DND-41 (cell line): ENCODE data around the gene CCDC71L.

Experiments used
- ATAC-seq: fragments of 200-7000 bp; cut with Tn5 transposase; 3 replicates; pipeline ENCODE4 v1.9.1; 2021; ENCODE audit warnings: low read depth; ENCODE audit not compliant: insufficient read depth
- DNase-seq: peaks from one replicate; pipeline ENCODE4 v3.0.0-alpha.2; 2020
- H2AFZ ChIP-seq: 2 replicates; pipeline ENCODE4 v1.6.0; 2012; ENCODE audit warnings: low read depth, low read length
- H3K27ac ChIP-seq: 2 replicates; pipeline ENCODE4 v1.5.1; 2012; ENCODE audit warnings: low read length, inconsistent platforms
- H3K27me3 ChIP-seq: fragments of 200-600 bp; sonication (generic); 2 replicates; pipeline ENCODE4 v1.6.0; 2012; ENCODE audit warnings: low read length, mild to moderate bottlenecking, inconsistent platforms; ENCODE audit not compliant: insufficient read depth, poor library complexity
- H3K36me3 ChIP-seq: 2 replicates; pipeline ENCODE4 v1.5.1; 2012; ENCODE audit warnings: low read length, inconsistent platforms; ENCODE audit not compliant: insufficient read depth
- H3K4me1 ChIP-seq: 2 replicates; pipeline ENCODE4 v1.5.1; 2012; ENCODE audit warnings: mild to moderate bottlenecking, low read length; ENCODE audit not compliant: insufficient read depth
- H3K4me2 ChIP-seq: 2 replicates; pipeline ENCODE4 v1.6.0; 2012; ENCODE audit warnings: mild to moderate bottlenecking, moderate library complexity, low read length, inconsistent platforms; ENCODE audit not compliant: insufficient read depth
- H3K4me3 ChIP-seq, 2 experiments: fragments of 200-600 bp in 1 of 2; shearing (Covaris generic) in 1 of 2; 2 replicates each; pipeline ENCODE4 v1.5.1; 2012 to 2016; ENCODE audit warnings: inconsistent platforms in 2 of 2, low read length in 2 of 2, mild to moderate bottlenecking in 2 of 2, low read depth in 1 of 2, moderate library complexity in 1 of 2
- H3K79me2 ChIP-seq: 2 replicates; pipeline ENCODE4 v1.6.0; 2012; ENCODE audit warnings: low read length, inconsistent platforms; ENCODE audit not compliant: insufficient read depth
- H3K9ac ChIP-seq: 2 replicates; pipeline ENCODE4 v1.6.0; 2012; ENCODE audit warnings: low read depth, mild to moderate bottlenecking, inconsistent platforms, low read length, moderate library complexity
- H3K9me3 ChIP-seq: 2 replicates; pipeline ENCODE4 v1.5.1; 2012; ENCODE audit warnings: low read length, moderate library complexity, mild to moderate bottlenecking, inconsistent platforms; ENCODE audit not compliant: insufficient read depth, severe bottlenecking
- H4K20me1 ChIP-seq: 2 replicates; pipeline ENCODE4 v1.6.0; 2012; ENCODE audit warnings: low read length; ENCODE audit not compliant: insufficient read depth
- EZH2 ChIP-seq: IDR thresholded peaks from 3 replicates; pipeline ENCODE4 v1.6.1; 2012; ENCODE audit warnings: borderline replicate concordance, low read depth, mild to moderate bottlenecking, moderate library complexity, low read length, inconsistent platforms; ENCODE audit not compliant: severe bottlenecking
- TF ChIP-seq, protein P1 (sequence below): IDR thresholded peaks from 2 replicates; pipeline ENCODE4 v1.5.1; 2012; ENCODE audit warnings: borderline replicate concordance, low read length, moderate library complexity, mild to moderate bottlenecking; ENCODE audit not compliant: poor library complexity, severe bottlenecking; ENCODE audit errors: extremely low read depth

Gene CCDC71L

DNA sequence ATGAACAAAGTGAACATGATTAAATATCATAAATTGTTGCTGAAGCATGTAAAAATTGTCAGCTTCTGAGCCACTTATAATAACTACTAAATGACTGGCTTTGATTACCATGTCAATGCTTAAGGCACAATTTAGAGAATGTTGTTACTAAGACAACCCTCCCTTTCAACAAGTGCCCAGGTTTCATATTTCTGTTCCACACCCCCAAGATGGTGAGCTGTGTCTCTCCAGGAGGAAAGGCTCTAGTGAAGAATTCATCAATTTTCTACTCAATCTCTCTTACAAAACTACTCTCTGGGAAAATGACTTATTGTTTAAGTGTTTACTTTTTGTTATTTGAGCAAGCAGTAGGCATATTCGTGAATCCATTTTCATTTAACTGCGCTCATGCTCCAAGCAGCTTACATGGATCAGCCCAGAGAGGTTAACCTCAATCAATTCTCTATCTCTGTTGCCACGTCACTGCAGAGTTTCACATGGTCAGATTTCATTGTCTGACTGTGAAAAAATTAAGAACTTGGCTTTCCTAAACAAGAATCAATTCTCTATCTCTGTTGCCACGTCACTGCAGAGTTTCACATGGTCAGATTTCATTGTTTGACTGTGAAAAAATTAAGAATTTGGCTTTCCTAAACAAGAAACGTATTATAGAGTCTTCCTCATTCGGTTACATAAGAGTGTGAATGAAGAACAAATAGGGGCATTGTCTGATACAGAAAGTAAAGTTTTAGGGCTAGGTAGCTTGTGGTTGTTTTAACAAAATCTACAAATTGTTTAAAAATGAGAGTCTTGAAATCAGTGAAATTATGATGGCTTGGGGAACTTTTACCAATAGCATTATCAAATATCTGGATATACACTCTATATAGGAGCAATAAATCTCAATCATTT lies 49.7 kb downstream of the CCDC71L start:
- no peaks in the 10 kb centered on the region for H3K9me3 ChIP-seq
- DNase-seq (no peak), ATAC-seq (no peak)
- no peaks in the 10 kb centered on the region for H3K4me1 ChIP-seq
- H3K79me2 ChIP-seq, result no peaks in the 10 kb centered on the region
- H3K4me3 ChIP-seq, result no peak overlapping the region
- H2AFZ ChIP-seq, result no peak overlapping the region
- no peaks in the 10 kb centered on the region for H4K20me1 ChIP-seq
- H3K36me3 ChIP-seq, result no peaks in the 10 kb centered on the region
- no peak overlapping the region for H3K9ac ChIP-seq
- H3K27ac ChIP-seq, result no peak overlapping the region
- no peak for TF ChIP-seq EZH2
- TF ChIP-seq, protein P1, sequence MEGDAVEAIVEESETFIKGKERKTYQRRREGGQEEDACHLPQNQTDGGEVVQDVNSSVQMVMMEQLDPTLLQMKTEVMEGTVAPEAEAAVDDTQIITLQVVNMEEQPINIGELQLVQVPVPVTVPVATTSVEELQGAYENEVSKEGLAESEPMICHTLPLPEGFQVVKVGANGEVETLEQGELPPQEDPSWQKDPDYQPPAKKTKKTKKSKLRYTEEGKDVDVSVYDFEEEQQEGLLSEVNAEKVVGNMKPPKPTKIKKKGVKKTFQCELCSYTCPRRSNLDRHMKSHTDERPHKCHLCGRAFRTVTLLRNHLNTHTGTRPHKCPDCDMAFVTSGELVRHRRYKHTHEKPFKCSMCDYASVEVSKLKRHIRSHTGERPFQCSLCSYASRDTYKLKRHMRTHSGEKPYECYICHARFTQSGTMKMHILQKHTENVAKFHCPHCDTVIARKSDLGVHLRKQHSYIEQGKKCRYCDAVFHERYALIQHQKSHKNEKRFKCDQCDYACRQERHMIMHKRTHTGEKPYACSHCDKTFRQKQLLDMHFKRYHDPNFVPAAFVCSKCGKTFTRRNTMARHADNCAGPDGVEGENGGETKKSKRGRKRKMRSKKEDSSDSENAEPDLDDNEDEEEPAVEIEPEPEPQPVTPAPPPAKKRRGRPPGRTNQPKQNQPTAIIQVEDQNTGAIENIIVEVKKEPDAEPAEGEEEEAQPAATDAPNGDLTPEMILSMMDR, result no peak
- no peak overlapping the region for H3K4me2 ChIP-seq
- H3K27me3 ChIP-seq, result no peaks in the 10 kb centered on the region

DNA sequence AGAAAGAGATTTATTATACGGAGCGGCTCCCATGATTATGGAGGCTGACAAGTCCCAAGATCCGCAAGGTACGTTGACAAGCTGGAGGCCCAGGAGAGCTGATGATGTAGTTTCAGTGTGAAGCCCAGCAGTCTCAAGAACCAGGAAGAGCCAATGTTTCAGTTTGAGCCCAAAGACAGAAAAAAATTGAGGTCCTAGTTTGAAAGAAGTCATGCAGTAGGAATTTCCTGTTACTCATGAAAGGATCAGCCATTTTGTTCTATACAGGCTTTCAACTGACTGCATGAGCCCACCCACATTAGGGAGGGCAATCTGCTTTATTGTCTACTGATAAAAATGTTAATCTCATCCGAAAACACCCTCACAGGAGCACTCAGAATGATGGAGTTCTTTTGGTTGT lies 51.5 kb downstream of the CCDC71L start:
- no peak overlapping the region for H3K4me3 ChIP-seq
- H2AFZ ChIP-seq, result no peak overlapping the region
- H3K9me3 ChIP-seq, result no peaks in the 10 kb centered on the region
- H3K4me2 ChIP-seq, result no peak overlapping the region
- H3K27ac ChIP-seq, result no peak overlapping the region
- DNase-seq, result no peak
- no peaks in the 10 kb centered on the region for H3K36me3 ChIP-seq
- no peaks in the 10 kb centered on the region for H3K27me3 ChIP-seq
- H4K20me1 ChIP-seq, result no peaks in the 10 kb centered on the region
- H3K4me1 ChIP-seq, result peaks cover 14% of the 10 kb centered on the region
- ATAC-seq, result no peak
- no peak for TF ChIP-seq EZH2
- TF ChIP-seq, protein P1, result no peak
- no peaks in the 10 kb centered on the region for H3K79me2 ChIP-seq
- no peak overlapping the region for H3K9ac ChIP-seq

DNA sequence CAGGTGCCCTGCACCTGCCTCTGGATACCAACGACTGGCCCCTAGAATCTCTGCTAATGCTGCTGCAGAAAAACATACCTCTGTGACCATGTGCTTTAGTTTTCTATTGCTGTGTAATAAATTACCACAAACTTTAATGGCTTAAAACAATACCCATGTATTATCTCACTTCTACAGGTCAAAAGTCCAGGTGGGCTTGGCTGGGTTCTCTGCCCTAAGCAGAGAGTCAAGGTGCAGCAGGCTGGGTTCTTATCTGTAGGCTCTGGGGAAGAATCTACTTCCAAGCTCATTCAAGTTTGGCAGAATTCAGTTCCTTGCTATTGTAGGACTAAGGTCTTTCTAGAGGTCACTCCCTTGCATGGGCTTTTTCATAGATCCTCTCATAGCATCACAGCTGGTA lies 52.3 kb downstream of the CCDC71L start:
- no peak for DNase-seq
- TF ChIP-seq, protein P1, result no peak
- TF ChIP-seq EZH2, result no peak
- no peak overlapping the region for H3K9ac ChIP-seq
- H3K4me2 ChIP-seq, result no peak overlapping the region
- H3K27ac ChIP-seq, result no peak overlapping the region
- no peaks in the 10 kb centered on the region for H4K20me1 ChIP-seq
- H3K4me1 ChIP-seq, result peaks cover 21% of the 10 kb centered on the region
- ATAC-seq, result no peak
- H3K79me2 ChIP-seq, result no peaks in the 10 kb centered on the region
- H3K4me3 ChIP-seq, result no peak overlapping the region
- no peaks in the 10 kb centered on the region for H3K9me3 ChIP-seq
- no peak overlapping the region for H2AFZ ChIP-seq
- H3K36me3 ChIP-seq, result no peaks in the 10 kb centered on the region
- no peaks in the 10 kb centered on the region for H3K27me3 ChIP-seq
